GM12878 (cell line): ENCODE measurements around the gene C16orf82. TPM values are rescaled to one million over a fixed set of nuclear protein-coding genes. Genes with fewer than 3 reads are reported as not detected.

Source experiments
- ATAC-seq: fragments of 200-7000 bp; cut with Tn5 transposase; 3 replicates; pipeline ENCODE4 v1.9.1; 2020; ENCODE audit warnings: mild to moderate bottlenecking, moderate library complexity
- BruUV-seq: library from RNA; stranded (reverse); fragments of 400-500 nt; replicated peaks from 2 replicates; lab custom pipeline; 2021; lab: Mats Ljungman, UMichigan
- CTCF ChIA-PET: fragments of 300-600 bp; sonication (Branson Sonifier 250); formaldehyde crosslinking; extraction: SDS; loops from one replicate; lab custom pipeline; 2021; ENCODE audit warnings: inconsistent platforms; lab: Yijun Ruan, JAX
- POLR2A ChIA-PET: fragments of 350-600 bp; formaldehyde crosslinking; extraction: SDS; loops from one replicate; lab custom pipeline; 2021; ENCODE audit warnings: inconsistent platforms; lab: Charles Lee
- RAD21 ChIA-PET: fragments of 300-600 bp; sonication (Branson Sonifier 250); formaldehyde crosslinking; loops from one replicate; lab custom pipeline; 2023; ENCODE audit warnings: antibody characterized with exemption; ENCODE audit not compliant: unreplicated experiment; lab: Charles Lee
- SMC1A ChIA-PET: fragments of 300-600 bp; sonication (Branson Sonifier 250); formaldehyde crosslinking; loops from one replicate; lab custom pipeline; 2023; ENCODE audit not compliant: unreplicated experiment, uncharacterized antibody; lab: Charles Lee
- DNase-seq: peaks from one replicate; pipeline ENCODE4 v3.0.0-alpha.2; 2011; ENCODE audit warnings: low read depth, low spot score
- FAIRE-seq: peaks from 3 replicates; lab custom pipeline; 2011; peaks lifted over from hg19 to GRCh38; lab: Jason Lieb, UNC
- H2AFZ ChIP-seq: 2 replicates; pipeline ENCODE4 v1.6.0; 2011; ENCODE audit warnings: low read depth, low read length, control low read depth; ENCODE audit not compliant: control insufficient read depth
- H3K27ac ChIP-seq: 2 replicates; pipeline ENCODE4 v1.5.1; 2011; ENCODE audit warnings: control low read depth; ENCODE audit not compliant: control insufficient read depth, insufficient read depth
- H3K27me3 ChIP-seq, 2 experiments: replicated peaks in 1 of 2; 2 replicates each; pipeline versions ENCODE4 v1.6.0 to v1.6.1; 2011; ENCODE audit warnings: low read length in 1 of 2; ENCODE audit not compliant: control insufficient read depth in 2 of 2, insufficient read depth in 2 of 2
- H3K36me3 ChIP-seq, 2 experiments: 2 replicates each; pipeline ENCODE4 v1.5.1; 2011; ENCODE audit warnings: low read length in 1 of 2; ENCODE audit not compliant: control insufficient read depth in 2 of 2, insufficient read depth in 2 of 2
- H3K4me1 ChIP-seq: 2 replicates; pipeline ENCODE4 v1.6.1; 2011; ENCODE audit warnings: mild to moderate bottlenecking, low read length, moderate library complexity, mixed read lengths; ENCODE audit not compliant: control insufficient read depth, insufficient read depth
- H3K4me2 ChIP-seq: 2 replicates; pipeline ENCODE4 v1.6.0; 2011; ENCODE audit warnings: control low read depth; ENCODE audit not compliant: control insufficient read depth, insufficient read depth
- H3K4me3 ChIP-seq: fragments of 200-600 bp; sonication (generic); 2 replicates; pipeline ENCODE4 v1.5.1; 2016
- H3K79me2 ChIP-seq: 2 replicates; pipeline ENCODE4 v1.6.0; 2011; ENCODE audit warnings: low read length; ENCODE audit not compliant: control insufficient read depth, insufficient read depth
- H3K9ac ChIP-seq: 2 replicates; pipeline ENCODE4 v1.8.0; 2011; ENCODE audit warnings: low read length, control low read depth, mixed read lengths; ENCODE audit not compliant: control insufficient read depth, insufficient read depth
- H3K9me3 ChIP-seq: replicated peaks from 3 replicates; pipeline ENCODE4 v1.5.1; 2011; ENCODE audit warnings: mild to moderate bottlenecking, low read length; ENCODE audit not compliant: control insufficient read depth, insufficient read depth
- H4K20me1 ChIP-seq: 2 replicates; pipeline ENCODE4 v1.6.0; 2011; ENCODE audit not compliant: control insufficient read depth, insufficient read depth
- BHLHE40 ChIP-seq, 2 experiments: fragments of 450-650 bp in 1 of 2; IDR thresholded peaks; 2 replicates each; pipeline ENCODE4 v1.6.1; 2011 to 2017; ENCODE audit warnings: low read depth in 2 of 2, borderline replicate concordance in 1 of 2, improper control_type of control experiment in 1 of 2, low read length in 1 of 2, mild to moderate bottlenecking in 1 of 2
- CHD2 ChIP-seq: IDR thresholded peaks from 2 replicates; pipeline ENCODE4 v1.6.1; 2011; ENCODE audit warnings: low read depth, low read length, improper control_type of control experiment, borderline replicate concordance
- CUX1 ChIP-seq: IDR thresholded peaks from 2 replicates; pipeline ENCODE4 v1.6.1; 2012; ENCODE audit warnings: improper control_type of control experiment, low read depth, low read length; ENCODE audit not compliant: insufficient replicate concordance
- EP300 ChIP-seq, 2 experiments: fragments of 150-350 bp in 1 of 2; IDR thresholded peaks; 2 replicates each; pipeline ENCODE4 v1.6.1; 2011 to 2012; ENCODE audit warnings: low read depth in 2 of 2, low read length in 2 of 2, borderline replicate concordance in 1 of 2, improper control_type of control experiment in 1 of 2, inconsistent platforms in 1 of 2; ENCODE audit not compliant: control insufficient read depth in 1 of 2
- HDGF ChIP-seq: fragments of 450-650 bp; IDR thresholded peaks from 2 replicates; pipeline ENCODE4 v1.6.1; 2016; ENCODE audit warnings: antibody characterized with exemption
- KAT2A ChIP-seq: conservative IDR thresholded peaks from 2 replicates; pipeline ENCODE4 v1.6.1; 2011; ENCODE audit warnings: low read depth, low read length; ENCODE audit not compliant: control insufficient read depth
- KLF5 ChIP-seq: fragments of 450-650 bp; IDR thresholded peaks from 2 replicates; pipeline ENCODE4 v1.6.1; 2014; ENCODE audit warnings: mild to moderate bottlenecking; ENCODE audit not compliant: partially characterized antibody
- MTA3 ChIP-seq: IDR thresholded peaks from 2 replicates; pipeline ENCODE4 v1.6.1; 2012; ENCODE audit warnings: low read length, inconsistent platforms, borderline replicate concordance
- PAX8 ChIP-seq: fragments of 450-650 bp; IDR thresholded peaks from 2 replicates; pipeline ENCODE4 v1.6.1; 2017; ENCODE audit warnings: mild to moderate bottlenecking, moderate library complexity
- PKNOX1 ChIP-seq: fragments of 450-650 bp; IDR thresholded peaks from 2 replicates; pipeline ENCODE4 v1.6.1; 2016; ENCODE audit warnings: mild to moderate bottlenecking
- POLR2AphosphoS2 ChIP-seq: IDR thresholded peaks from 2 replicates; pipeline ENCODE4 v1.6.1; 2011; ENCODE audit warnings: low read depth, mild to moderate bottlenecking, low read length, improper control_type of control experiment, moderate library complexity
- RBBP5 ChIP-seq: fragments of 200-600 bp; sonication (generic); conservative IDR thresholded peaks from 2 replicates; pipeline ENCODE4 v1.6.1; 2016
- TCF7 ChIP-seq: IDR thresholded peaks from 2 replicates; pipeline ENCODE4 v1.6.1; 2014; ENCODE audit warnings: antibody characterized with exemption, borderline replicate concordance
- WGBS: methylation state at CpG from one replicate; pipeline ENCODE4 v1.1.6; 2016; ENCODE audit warnings: low lambda C conversion rate; ENCODE audit not compliant: insufficient replicate concordance, insufficient coverage; ENCODE audit errors: missing lambda C conversion rate; 5-methylcytosine and 5-hydroxymethylcytosine counted together
- in situ Hi-C: fragments of 300-500 bp; cut with MboI; formaldehyde crosslinking; loops from 9 replicates; pipeline ENCODE4 v1.14.3; 2018; ENCODE audit warnings: mixed read lengths
- intact Hi-C: fragments of 100-400 bp; cut with micrococcal nuclease; formaldehyde crosslinking; loops from one replicate; pipeline ENCODE4 v1.14.2; 2022; ENCODE audit not compliant: unreplicated experiment
- polyA plus RNA-seq, 11 experiments: library from polyadenylated mRNA; depleted of rRNA in 4 of 11; unstranded in 6 of 11; stranded (reverse) in 5 of 11; fragments of >200 nt; fragmentation: Nextera tagmentation in 4 of 11; fragmentation: Illumina TruSeq in 1 of 11; extraction: Ambion mirVana in 4 of 11; extraction: Trizol in 1 of 11; gene quantifications; 1 replicate in 1 of 11; 2 replicates in 10 of 11; pipeline versions ENCODE4 v1.2.1 to v1.2.3, GENCODE V29; 2011 to 2016; ENCODE audit warnings: inconsistent platforms in 2 of 11, missing spikeins in 2 of 11, low read depth in 1 of 11
- total RNA-seq, 4 experiments: library from RNA; depleted of rRNA in 3 of 4; stranded (reverse); fragments of >200 nt in 3 of 4; fragmentation: Illumina TruSeq in 1 of 4; extraction: Trizol in 1 of 4; gene quantifications; 2 replicates each; pipeline versions ENCODE4 v1.2.1 to v1.2.3, GENCODE V29; 2013 to 2021

Gene C16orf82
- total and polyA plus RNA-seq, 10 of the 15 experiments (the other 5 are each of a cell fraction or from before 2014, with no cell fraction given) = not detected

- no peak for TF ChIP-seq CUX1
- TF ChIP-seq PKNOX1 = no peak
These were observed 17.7 kb downstream of the C16orf82 start (continued) for GRCh38 chr16:27084307-27085028.

GRCh38 chr16:27085182-27085581, 18.5 kb downstream of the C16orf82 start:
- H2AFZ ChIP-seq = no peak overlapping the region
- no peaks in the 10 kb centered on the region for H3K36me3 ChIP-seq
- intact Hi-C loops = no loop called here
- H3K4me3 ChIP-seq = no peak overlapping the region
- no peaks in the 10 kb centered on the region for H3K9me3 ChIP-seq
- no peak overlapping the region for H3K4me2 ChIP-seq
- TF ChIP-seq HDGF (no peak), POLR2AphosphoS2 (no peak), EP300 (IDR thresholded peaks at IDR 0.05; ENCODE audit: borderline replicate concordance in 1 of 2, control insufficient read depth in 1 of 2, low read depth in 2 of 2, low read length in 2 of 2) (no peak), KAT2A (no peak), PAX8 (no peak), KLF5 (no peak), CHD2 (no peak), RBBP5 (no peak), BHLHE40 (IDR thresholded peaks at IDR 0.05; ENCODE audit: borderline replicate concordance in 1 of 2, low read depth in 2 of 2, low read length in 1 of 2) (no peak), MTA3 (no peak), TCF7 (no peak)
- RAD21 ChIA-PET = no interaction called here
- POLR2A ChIA-PET = no interaction called here
- in situ Hi-C loops = no loop called here
- no TSS peak for BruUV-seq
- SMC1A ChIA-PET = no interaction called here
- H3K9ac ChIP-seq = no peak overlapping the region
- no peak for ATAC-seq
- WGBS = 5% methylated on average over 6 of the region's 6 CpGs
- no peaks in the 10 kb centered on the region for H3K4me1 ChIP-seq
- H3K27ac ChIP-seq = no peak overlapping the region
- peaks cover 0 to 1% of the 10 kb centered on the region in 2 experiments; a peak in 1 of 4 replicates for H3K27me3 ChIP-seq
- no peaks in the 10 kb centered on the region for H4K20me1 ChIP-seq
- no peak for FAIRE-seq
- CTCF ChIA-PET = no interaction called here
- no peak for DNase-seq
- no peaks in the 10 kb centered on the region for H3K79me2 ChIP-seq
